CD14-positive monocyte (primary cell): ENCODE data around the gene SEMA4G. TPM values are rescaled to one million over a fixed set of nuclear protein-coding genes. Genes with fewer than 3 reads are reported as not detected.
A peak's percentile ranks its signal among the peaks of the same experiment; 100 is the strongest.

Source experiments
- DNase-seq, 3 donors: peaks; one replicate each; pipeline ENCODE4 v3.0.0-alpha.2; 2011 to 2022
- H2AFZ ChIP-seq: 2 replicates; pipeline ENCODE4 v1.6.0; 2012; ENCODE audit warnings: mild to moderate bottlenecking, low read depth, low read length, inconsistent platforms; ENCODE audit not compliant: insufficient read depth, poor library complexity, severe bottlenecking
- H3K27ac ChIP-seq, 2 donors: 1 replicate in 1 of 2; 2 replicates in 1 of 2; pipeline ENCODE4 v1.5.1; 2012 to 2013; ENCODE audit warnings: low read length in 2 of 2, control low read depth in 1 of 2, inconsistent platforms in 1 of 2, low read depth in 1 of 2, mild to moderate bottlenecking in 1 of 2
- H3K27me3 ChIP-seq, 2 donors: one replicate each; pipeline versions ENCODE4 v1.6.0 to v1.6.1; 2011 to 2013; ENCODE audit warnings: low read length in 2 of 2; ENCODE audit not compliant: control insufficient read depth in 2 of 2, insufficient read depth in 2 of 2
- H3K36me3 ChIP-seq, 2 donors: replicated peaks in 1 of 2; 1 replicate in 1 of 2; 2 replicates in 1 of 2; pipeline versions ENCODE4 v1.5.1 to v1.6.1; 2012 to 2013; ENCODE audit warnings: low read length in 2 of 2, control low read depth in 1 of 2, inconsistent platforms in 1 of 2, mild to moderate bottlenecking in 1 of 2; ENCODE audit not compliant: insufficient read depth in 2 of 2, control insufficient read depth in 1 of 2
- H3K4me1 ChIP-seq, 2 donors: 1 replicate in 1 of 2; 2 replicates in 1 of 2; pipeline versions ENCODE4 v1.5.1 to v1.6.1; 2012 to 2013; ENCODE audit warnings: low read length in 2 of 2, control low read depth in 1 of 2, inconsistent platforms in 1 of 2, mild to moderate bottlenecking in 1 of 2, moderate library complexity in 1 of 2; ENCODE audit not compliant: insufficient read depth in 2 of 2, control insufficient read depth in 1 of 2
- H3K4me2 ChIP-seq: replicated peaks from 2 replicates; pipeline ENCODE3; 2012; ENCODE audit warnings: low read length, moderate library complexity, mild to moderate bottlenecking; ENCODE audit not compliant: poor library complexity, severe bottlenecking; ENCODE audit errors: extremely low read depth
- H3K4me3 ChIP-seq, 3 experiments: fragments of 200-600 bp in 1 of 3; sonication (generic) in 1 of 3; replicated peaks in 1 of 3; 1 replicate in 2 of 3; 2 replicates in 1 of 3; pipeline ENCODE4 v1.5.1; 2011 to 2013; ENCODE audit warnings: low read length in 3 of 3, mild to moderate bottlenecking in 3 of 3, control low read depth in 2 of 3, low read depth in 2 of 3, inconsistent platforms in 1 of 3, moderate library complexity in 1 of 3
- H3K79me2 ChIP-seq: 2 replicates; pipeline ENCODE4 v1.6.0; 2012; ENCODE audit warnings: mild to moderate bottlenecking, control low read depth, inconsistent platforms, low read length, moderate library complexity; ENCODE audit not compliant: insufficient read depth
- H3K9ac ChIP-seq: 2 replicates; pipeline ENCODE4 v1.6.0; 2017; ENCODE audit warnings: low read length, mild to moderate bottlenecking; ENCODE audit not compliant: insufficient read depth, poor library complexity, severe bottlenecking
- H3K9me3 ChIP-seq, 2 donors: replicated peaks in 1 of 2; 1 replicate in 1 of 2; 2 replicates in 1 of 2; pipeline versions ENCODE4 v1.5.1 to v1.6.1; 2012 to 2013; ENCODE audit warnings: low read length in 2 of 2, control low read depth in 1 of 2; ENCODE audit not compliant: control insufficient read depth in 1 of 2, insufficient read depth in 1 of 2
- H4K20me1 ChIP-seq: 2 replicates; pipeline ENCODE4 v1.6.0; 2012; ENCODE audit warnings: mild to moderate bottlenecking, low read length, control low read depth, moderate library complexity; ENCODE audit not compliant: insufficient read depth
- H3K27ac Mint-ChIP-seq, 7 donors: one replicate each; pipeline ENCODE4 v1.8.0; 2020; ENCODE audit warnings: mild to moderate bottlenecking in 7 of 7, mixed read lengths in 7 of 7, moderate library complexity in 6 of 7, inconsistent platforms in 2 of 7
- H3K27me3 Mint-ChIP-seq, 3 donors: one replicate each; pipeline ENCODE4 v1.8.0; 2021 to 2022; ENCODE audit warnings: low read depth in 3 of 3, mild to moderate bottlenecking in 3 of 3, mixed read lengths in 3 of 3, moderate library complexity in 3 of 3, inconsistent platforms in 1 of 3
- H3K36me3 Mint-ChIP-seq, 2 donors: one replicate each; pipeline ENCODE4 v1.8.0; 2020; ENCODE audit warnings: mixed read lengths in 2 of 2, inconsistent platforms in 1 of 2, mild to moderate bottlenecking in 1 of 2
- H3K4me1 Mint-ChIP-seq: one replicate; pipeline ENCODE4 v1.8.0; 2020; ENCODE audit warnings: mild to moderate bottlenecking, mixed read lengths
- H3K4me3 Mint-ChIP-seq, 2 donors: one replicate each; pipeline ENCODE4 v1.8.0; 2020; ENCODE audit warnings: mild to moderate bottlenecking in 2 of 2, mixed read lengths in 2 of 2, moderate library complexity in 1 of 2
- H3K9me3 Mint-ChIP-seq, 7 donors: one replicate each; pipeline ENCODE4 v1.8.0; 2020 to 2022; ENCODE audit warnings: mixed read lengths in 7 of 7, mild to moderate bottlenecking in 6 of 7, moderate library complexity in 6 of 7, inconsistent platforms in 2 of 7
- WGBS: methylation state at CpG from one replicate; pipeline ENCODE4 v1.1.5; 2013; ENCODE audit warnings: missing lambda C conversion rate; ENCODE audit not compliant: insufficient coverage; 5-methylcytosine and 5-hydroxymethylcytosine counted together
- intact Hi-C, 2 donors: fragments of 100-400 bp; cut with micrococcal nuclease; formaldehyde crosslinking; loops; one replicate each; pipeline versions ENCODE4 v1.15.0 to v1.15.1; 2023
- polyA plus RNA-seq, 3 donors: library from polyadenylated mRNA; depleted of rRNA in 1 of 3; unstranded in 2 of 3; stranded (reverse) in 1 of 3; fragments of 300-500 nt in 2 of 3; fragments of >200 nt in 1 of 3; fragmentation: Illumina TruSeq in 2 of 3; gene quantifications; 1 replicate in 2 of 3; 2 replicates in 1 of 3; pipeline ENCODE4 v1.2.3, GENCODE V29; 2012 to 2021
- TF ChIP-seq, protein P1 (sequence below): fragments of 200-600 bp; IDR thresholded peaks from one replicate; pipeline ENCODE4 v1.8.0; 2022; ENCODE audit warnings: antibody characterized with exemption, mild to moderate bottlenecking

Gene SEMA4G
- polyA plus RNA-seq, 3 donors = 0.24 TPM; not detected in 2

DNA sequence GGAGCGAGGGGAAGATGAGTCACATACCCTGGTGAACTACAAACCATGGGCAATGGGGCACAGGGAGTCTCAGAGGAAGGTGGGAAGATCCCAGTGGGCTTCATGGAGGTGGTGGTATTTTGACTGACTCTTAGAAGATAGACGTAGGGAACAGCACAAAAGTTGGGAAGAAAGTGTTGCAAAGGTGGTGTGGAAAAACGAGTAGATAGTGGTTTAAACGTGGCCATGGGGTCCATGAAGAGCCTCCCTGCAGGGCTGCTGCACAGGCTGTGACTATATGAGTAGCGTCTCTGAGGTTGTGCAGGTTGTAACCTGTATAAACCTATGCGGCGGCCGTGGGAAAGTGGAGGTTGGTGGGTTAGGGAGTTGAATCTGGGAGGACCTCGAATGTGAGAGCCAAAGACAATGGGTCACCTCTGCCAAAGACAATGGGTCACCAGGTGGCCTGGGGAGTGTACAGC lies 44.1 kb downstream of the SEMA4G start:
- Mint-ChIP-seq H3K4me3 (peak overlapping the region in 1 of 2 donors; percentile 24), H3K36me3 (no peaks in the 10 kb centered on the region), H3K27ac (peak overlapping the region in 6 of 7 donors; percentile 1 to 80 (median 30)), H3K27me3 (peaks cover 17 to 33% (median 25%) of the 10 kb centered on the region in 3 donors), H3K9me3 (peaks cover 0 to 3% (median 1%) of the 10 kb centered on the region in 7 donors), H3K4me1 (peaks cover 25% of the 10 kb centered on the region)
- no peak overlapping the region for H2AFZ ChIP-seq
- intact Hi-C loops = loop anchor here in 1 of 2 donors (5.0 kb wide), 1 partner anchor 46 kb away; the partner anchor contains the start of gene SEMA4G
- no peak for DNase-seq
- WGBS = 50% methylated on average over 5 of the region's 9 CpGs
- H3K36me3 ChIP-seq = no peaks in the 10 kb centered on the region
- no peak overlapping the region for H3K9ac ChIP-seq
- H3K79me2 ChIP-seq = no peaks in the 10 kb centered on the region
- H3K27me3 ChIP-seq = peaks cover 0 to 5% of the 10 kb centered on the region in 2 donors
- H3K9me3 ChIP-seq = no peaks in the 10 kb centered on the region
- TF ChIP-seq, protein P1, sequence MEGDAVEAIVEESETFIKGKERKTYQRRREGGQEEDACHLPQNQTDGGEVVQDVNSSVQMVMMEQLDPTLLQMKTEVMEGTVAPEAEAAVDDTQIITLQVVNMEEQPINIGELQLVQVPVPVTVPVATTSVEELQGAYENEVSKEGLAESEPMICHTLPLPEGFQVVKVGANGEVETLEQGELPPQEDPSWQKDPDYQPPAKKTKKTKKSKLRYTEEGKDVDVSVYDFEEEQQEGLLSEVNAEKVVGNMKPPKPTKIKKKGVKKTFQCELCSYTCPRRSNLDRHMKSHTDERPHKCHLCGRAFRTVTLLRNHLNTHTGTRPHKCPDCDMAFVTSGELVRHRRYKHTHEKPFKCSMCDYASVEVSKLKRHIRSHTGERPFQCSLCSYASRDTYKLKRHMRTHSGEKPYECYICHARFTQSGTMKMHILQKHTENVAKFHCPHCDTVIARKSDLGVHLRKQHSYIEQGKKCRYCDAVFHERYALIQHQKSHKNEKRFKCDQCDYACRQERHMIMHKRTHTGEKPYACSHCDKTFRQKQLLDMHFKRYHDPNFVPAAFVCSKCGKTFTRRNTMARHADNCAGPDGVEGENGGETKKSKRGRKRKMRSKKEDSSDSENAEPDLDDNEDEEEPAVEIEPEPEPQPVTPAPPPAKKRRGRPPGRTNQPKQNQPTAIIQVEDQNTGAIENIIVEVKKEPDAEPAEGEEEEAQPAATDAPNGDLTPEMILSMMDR = no peak
- peaks cover 12 to 15% of the 10 kb centered on the region in 2 donors for H3K4me1 ChIP-seq
- H3K4me2 ChIP-seq = no peak overlapping the region
- no peak overlapping the region for H3K4me3 ChIP-seq
- no peak overlapping the region for H3K27ac ChIP-seq
- H4K20me1 ChIP-seq = no peaks in the 10 kb centered on the region

DNA sequence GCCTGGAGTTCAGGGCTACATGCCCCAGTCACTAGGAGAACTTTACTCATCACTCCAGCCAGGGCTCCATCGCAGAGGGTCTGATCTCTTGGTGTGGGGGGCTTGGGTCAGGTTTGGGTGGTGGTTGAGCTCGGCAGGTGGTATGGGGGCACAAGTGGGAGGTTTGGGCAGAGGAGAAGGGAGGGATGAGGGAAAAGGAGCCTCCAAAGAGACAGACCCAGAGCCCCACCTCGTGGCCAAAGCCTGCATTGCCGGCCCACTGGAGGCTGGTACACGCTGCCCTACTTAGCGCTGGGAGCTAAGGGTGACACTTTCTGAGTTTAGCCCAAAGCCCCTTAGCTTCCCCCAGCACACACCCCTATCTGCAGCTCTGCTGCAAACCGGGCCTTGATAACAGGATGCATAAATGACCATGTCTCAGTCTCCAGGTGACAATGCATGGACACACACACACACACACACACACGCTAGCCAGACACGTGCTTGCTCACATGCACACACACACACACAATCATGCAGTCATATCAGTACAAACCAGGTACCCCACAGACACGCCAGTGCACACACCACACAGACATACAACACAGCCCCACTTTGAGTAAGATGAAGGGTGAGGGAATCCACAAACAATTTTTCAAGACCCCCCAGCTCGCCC lies 45.1 kb downstream of the SEMA4G start:
- peaks cover 21 to 36% (median 28%) of the 10 kb centered on the region in 3 donors for H3K27me3 Mint-ChIP-seq
- H3K4me1 ChIP-seq = peaks cover 22 to 25% of the 10 kb centered on the region in 2 donors
- no peaks in the 10 kb centered on the region for H3K36me3 Mint-ChIP-seq
- peaks cover 0 to 3% (median 2%) of the 10 kb centered on the region in 7 donors for H3K9me3 Mint-ChIP-seq
- H3K27ac Mint-ChIP-seq = peak overlapping the region in 2 of 7 donors; percentile 64 to 79
- H3K4me2 ChIP-seq = no peak overlapping the region
- 16% methylated on average over 8 of the region's 11 CpGs for WGBS
- peaks cover 0 to 5% of the 10 kb centered on the region in 2 donors for H3K27me3 ChIP-seq
- no peaks in the 10 kb centered on the region for H3K9me3 ChIP-seq
- DNase-seq = peak in 2 of 3 donors; percentile 66 to 71
- H3K9ac ChIP-seq = no peak overlapping the region
- no peaks in the 10 kb centered on the region for H4K20me1 ChIP-seq
- peaks cover 33% of the 10 kb centered on the region for H3K4me1 Mint-ChIP-seq
- H2AFZ ChIP-seq = no peak overlapping the region
- no peaks in the 10 kb centered on the region for H3K36me3 ChIP-seq
- intact Hi-C loops = loop anchor here in 1 of 2 donors (5.0 kb wide), 1 partner anchor 47 kb away; the partner anchor contains the start of gene SEMA4G
- no peak overlapping the region for H3K4me3 Mint-ChIP-seq
- H3K79me2 ChIP-seq = no peaks in the 10 kb centered on the region
- no peak overlapping the region for H3K4me3 ChIP-seq
- TF ChIP-seq, protein P1 = peak; percentile 79
- no peak overlapping the region for H3K27ac ChIP-seq
